ENCODE results near the gene HERC2. TPM values are rescaled to one million over a fixed set of nuclear protein-coding genes. Genes with fewer than 3 reads are reported as not detected.

HERC2 gene
- total and polyA plus RNA-seq, 2 of the 13 experiments (the other 11 are each of a cell fraction or from before 2014, with no cell fraction given): 17.6 to 24.8 TPM

DNA sequence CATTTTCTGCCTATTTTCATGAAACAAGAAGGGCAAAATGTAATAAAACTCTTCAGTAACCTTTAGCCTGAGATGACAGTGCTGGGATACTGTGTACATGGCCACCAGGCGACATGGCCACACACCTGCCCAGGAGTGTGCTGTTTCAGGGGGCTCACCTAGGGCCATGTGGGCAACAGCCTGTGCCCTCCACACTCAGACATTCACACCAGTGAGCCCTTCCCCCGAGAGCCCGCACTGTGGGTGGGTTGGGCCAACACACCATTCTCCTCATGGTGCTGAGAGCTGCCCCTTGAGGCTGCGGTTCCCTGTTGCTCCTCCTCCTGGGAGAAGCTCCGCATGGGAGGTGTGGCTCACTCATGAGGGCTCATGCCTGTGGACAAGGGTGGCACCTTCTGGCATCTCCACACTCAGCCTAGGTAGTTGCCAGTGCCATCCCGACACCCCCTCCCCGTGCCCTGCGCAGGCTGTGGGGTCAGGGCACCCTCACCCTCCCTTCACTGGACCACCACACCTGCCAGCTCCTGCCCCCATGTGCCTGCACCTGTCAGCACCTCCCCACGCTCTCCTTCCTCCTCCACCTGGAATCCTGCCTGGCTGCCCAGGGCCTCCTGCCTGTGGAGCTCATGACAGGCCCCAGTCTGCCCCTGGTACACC, 242.5 kb downstream of the HERC2 start:
- FAIRE-seq (no peak), DNase-seq (ENCODE audit: low spot score) (no peak), ATAC-seq (no peak)
- peaks cover 14% of the 10 kb centered on the region for H3K4me1 ChIP-seq (ENCODE audit: insufficient read depth, low read length)
- no peak overlapping the region for H3K4me3 ChIP-seq (replicated peaks in 1 of 3; ENCODE audit: insufficient read depth in 1 of 3, low read depth in 2 of 3, low read length in 3 of 3)
- H3K27ac ChIP-seq (ENCODE audit: extremely low read length, insufficient read depth, low read length): no peak overlapping the region
- no TSS peak for BruUV-seq (replicated peaks)
- 0 out of 2 replicates have a peak, but pooled peaks cover 4% of the 10 kb centered on the region for H3K9me3 ChIP-seq (ENCODE audit: low read length)
- no peak overlapping the region for H3K4me2 ChIP-seq (ENCODE audit: low read depth, low read length)
- H3K9ac ChIP-seq (ENCODE audit: insufficient read depth, low read depth, low read length): no peak overlapping the region
- POLR2A ChIA-PET: no interaction called here
- intact Hi-C loops (cut with micrococcal nuclease; ENCODE audit: unreplicated experiment): no loop called here
- WGBS (ENCODE audit: low lambda C conversion rate): 60% methylated on average over 4 of the region's 9 CpGs
- H3K79me2 ChIP-seq (ENCODE audit: insufficient read depth, low read length): no peaks in the 10 kb centered on the region
- CTCF ChIA-PET (ENCODE audit: low intra/inter-chr PET ratio, low total read pairs): no interaction called here
- H3K36me3 ChIP-seq (replicated peaks in 1 of 2; ENCODE audit: control insufficient read depth in 1 of 2, insufficient read depth in 2 of 2, low read length in 2 of 2): no peaks in the 10 kb centered on the region
- H2AFZ ChIP-seq (ENCODE audit: low read length): no peak overlapping the region
- H4K20me1 ChIP-seq (ENCODE audit: insufficient read depth, low read length): no peaks in the 10 kb centered on the region
- H3K27me3 ChIP-seq (ENCODE audit: control insufficient read depth in 1 of 2, insufficient read depth in 2 of 2, low read length in 2 of 2): no peaks in the 10 kb centered on the region
- in situ Hi-C loops (cut with HindIII; ENCODE audit: extremely low pct_ligation_motif_present, low pct_unique_long_range_greater_than_20kb): no loop called here
- no peak for TF ChIP-seq GPN1 (CRISPR knock-in tag; IDR thresholded peaks at IDR 0.05; ENCODE audit: borderline replicate concordance)
- no peak for TF ChIP-seq ELF4 (CRISPR knock-in tag; IDR thresholded peaks at IDR 0.05; ENCODE audit: borderline replicate concordance)
- TF ChIP-seq PRDM4 (CRISPR knock-in tag; IDR thresholded peaks at IDR 0.05; ENCODE audit: borderline replicate concordance): no peak
- no peak for TF ChIP-seq ARNTL (CRISPR knock-in tag; IDR thresholded peaks at IDR 0.05)
- no peak for TF ChIP-seq HNF4G (IDR thresholded peaks at IDR 0.05; ENCODE audit: borderline replicate concordance, low read depth, low read length)
- no peak for TF ChIP-seq HNF4G (CRISPR knock-in tag; IDR thresholded peaks at IDR 0.05; ENCODE audit: borderline replicate concordance, low read depth)
- no peak for TF ChIP-seq ZNF556 (CRISPR knock-in tag; IDR thresholded peaks at IDR 0.05; ENCODE audit: borderline replicate concordance)
- no peak for TF ChIP-seq SUZ12 (IDR thresholded peaks at IDR 0.05; ENCODE audit: low read depth, low read length)
- no peak for TF ChIP-seq ZNF607 (CRISPR knock-in tag; IDR thresholded peaks at IDR 0.05; ENCODE audit: borderline replicate concordance)
- no peak for TF ChIP-seq KDM1A (CRISPR knock-in tag; IDR thresholded peaks at IDR 0.05)
- TF ChIP-seq PATZ1 (CRISPR knock-in tag; IDR thresholded peaks at IDR 0.05): no peak
- TF ChIP-seq, protein P1, sequence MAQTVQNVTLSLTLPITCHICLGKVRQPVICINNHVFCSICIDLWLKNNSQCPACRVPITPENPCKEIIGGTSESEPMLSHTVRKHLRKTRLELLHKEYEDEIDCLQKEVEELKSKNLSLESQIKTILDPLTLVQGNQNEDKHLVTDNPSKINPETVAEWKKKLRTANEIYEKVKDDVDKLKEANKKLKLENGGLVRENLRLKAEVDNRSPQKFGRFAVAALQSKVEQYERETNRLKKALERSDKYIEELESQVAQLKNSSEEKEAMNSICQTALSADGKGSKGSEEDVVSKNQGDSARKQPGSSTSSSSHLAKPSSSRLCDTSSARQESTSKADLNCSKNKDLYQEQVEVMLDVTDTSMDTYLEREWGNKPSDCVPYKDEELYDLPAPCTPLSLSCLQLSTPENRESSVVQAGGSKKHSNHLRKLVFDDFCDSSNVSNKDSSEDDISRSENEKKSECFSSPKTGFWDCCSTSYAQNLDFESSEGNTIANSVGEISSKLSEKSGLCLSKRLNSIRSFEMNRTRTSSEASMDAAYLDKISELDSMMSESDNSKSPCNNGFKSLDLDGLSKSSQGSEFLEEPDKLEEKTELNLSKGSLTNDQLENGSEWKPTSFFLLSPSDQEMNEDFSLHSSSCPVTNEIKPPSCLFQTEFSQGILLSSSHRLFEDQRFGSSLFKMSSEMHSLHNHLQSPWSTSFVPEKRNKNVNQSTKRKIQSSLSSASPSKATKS (CRISPR knock-in tag; IDR thresholded peaks at IDR 0.05): no peak
- TF ChIP-seq HNRNPL (IDR thresholded peaks at IDR 0.05; ENCODE audit: low read depth, low read length): no peak
- TF ChIP-seq ARID5B (CRISPR knock-in tag; IDR thresholded peaks at IDR 0.05): no peak

All from HepG2 (cell line).